ENCODE measurements around the gene STUM. TPM values are rescaled to one million over a fixed set of nuclear protein-coding genes. Genes with fewer than 3 reads are reported as not detected.
"Not testable (repeated sequence)": the region's sequence is repeated elsewhere in the genome, so short reads cannot be mapped to it uniquely, and the experiment has no call there.

The STUM gene
- total and polyA plus RNA-seq, 2 donors: 0.80 to 1.0 TPM

DNA sequence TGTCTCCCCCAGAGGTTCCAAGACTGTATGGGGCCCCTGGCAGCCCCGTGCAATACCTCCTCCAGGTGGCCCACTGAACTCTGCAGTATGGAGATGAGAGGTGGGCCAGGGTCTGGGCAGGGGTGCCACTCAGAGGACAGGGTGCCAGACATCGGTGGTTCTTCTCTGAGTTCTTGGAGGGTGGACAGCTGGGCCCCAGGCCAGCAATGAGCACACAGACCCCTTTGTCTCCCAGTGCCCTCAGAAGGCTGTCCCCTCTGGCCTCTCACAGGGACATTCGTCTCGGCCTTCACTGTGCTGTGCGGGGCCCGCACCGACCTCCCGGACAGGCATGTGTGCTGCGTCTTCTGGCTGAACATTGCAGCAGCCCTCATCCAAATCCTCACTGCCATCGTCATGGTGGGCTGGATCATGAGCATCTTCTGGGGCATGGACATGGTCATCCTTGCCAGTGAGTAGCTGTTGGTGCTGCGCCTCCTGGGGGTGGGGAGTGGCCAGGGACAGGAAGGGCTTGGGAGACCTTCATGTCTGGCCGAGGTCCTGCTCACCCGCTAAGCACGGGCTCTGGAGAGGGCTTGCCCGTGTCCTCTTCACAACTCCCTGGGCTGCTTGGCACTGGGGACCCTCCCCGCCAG is 48.1 kb downstream of the STUM start:
- 95% methylated on average over 16 of the region's 16 CpGs for WGBS
- H3K27ac ChIP-seq (ENCODE audit: low read depth in 1 of 2, low read length in 1 of 2): no peak overlapping the region

DNA sequence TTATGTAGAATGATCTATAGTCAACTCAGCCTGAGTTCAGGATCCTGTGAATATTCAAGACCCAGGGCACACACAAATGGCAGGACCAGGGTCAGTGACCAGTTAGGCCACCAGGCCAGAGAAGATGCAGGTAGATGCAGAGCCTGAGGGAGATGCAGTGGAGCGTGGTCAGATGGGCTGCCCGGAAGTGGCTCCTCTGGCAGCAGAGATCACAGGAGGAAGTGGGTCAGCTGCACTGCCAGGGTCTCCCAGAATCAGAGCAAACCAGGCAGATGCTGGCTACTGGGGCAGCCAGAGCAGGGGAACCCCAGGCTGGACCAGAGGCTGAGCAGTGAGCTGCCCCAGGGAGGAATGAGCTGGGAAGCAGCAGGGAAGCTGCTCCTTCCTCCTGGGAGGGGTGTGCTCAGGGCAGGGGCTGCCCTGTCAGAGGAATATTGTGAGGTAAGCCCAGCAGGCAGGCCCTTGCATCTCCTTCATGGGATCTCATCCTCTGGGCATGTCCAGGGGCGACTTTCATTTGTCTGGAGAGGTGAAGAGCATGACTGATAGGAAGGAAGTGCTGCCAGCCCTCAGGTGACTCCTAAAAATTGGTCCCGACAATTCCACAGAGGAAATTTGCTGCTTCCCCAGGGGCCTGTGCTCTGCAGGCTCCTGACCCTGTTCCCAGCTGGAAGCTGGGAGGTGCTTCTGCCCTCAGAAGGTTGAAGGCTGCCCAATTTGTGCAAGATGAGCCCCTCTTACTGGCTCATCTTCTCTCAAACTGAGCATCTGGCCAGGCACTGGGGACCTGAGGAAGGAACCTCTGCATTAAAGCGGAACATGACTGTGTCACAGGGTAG is 49.3 kb downstream of the STUM start:
- no peak for DNase-seq (ENCODE audit: low read depth in 6 of 9, low spot score in 9 of 9)
- 84% methylated on average over 5 of the region's 5 CpGs for WGBS
- H3K27ac ChIP-seq (ENCODE audit: low read depth in 1 of 2, low read length in 1 of 2): no peak overlapping the region
- no peaks in the 10 kb centered on the region for H3K36me3 ChIP-seq (ENCODE audit: control insufficient read depth in 2 of 2, insufficient read depth in 2 of 2, low read length in 1 of 2)
- peaks cover 0 to 10% of the 10 kb centered on the region in 2 donors for H3K27me3 ChIP-seq (ENCODE audit: control insufficient read depth in 2 of 2, insufficient read depth in 1 of 2, low read length in 1 of 2)
- no peaks in the 10 kb centered on the region for H3K9me3 ChIP-seq (ENCODE audit: control insufficient read depth in 2 of 2, insufficient read depth in 1 of 2, low read length in 1 of 2)
- no peaks in the 10 kb centered on the region for H3K4me1 ChIP-seq (ENCODE audit: control insufficient read depth in 2 of 2, insufficient read depth in 2 of 2, low read length in 2 of 2)
- H3K4me3 ChIP-seq (ENCODE audit: low read length in 2 of 2): no peak overlapping the region

More for the DNA sequence above, 48.1 kb downstream of the STUM start:
- H3K4me1 ChIP-seq (ENCODE audit: control insufficient read depth in 2 of 2, insufficient read depth in 2 of 2, low read length in 2 of 2): no peaks in the 10 kb centered on the region
- H3K9me3 ChIP-seq (ENCODE audit: control insufficient read depth in 2 of 2, insufficient read depth in 1 of 2, low read length in 1 of 2): no peaks in the 10 kb centered on the region
- no peak overlapping the region for H3K4me3 ChIP-seq (ENCODE audit: low read length in 2 of 2)
- H3K36me3 ChIP-seq (ENCODE audit: control insufficient read depth in 2 of 2, insufficient read depth in 2 of 2, low read length in 1 of 2): no peaks in the 10 kb centered on the region
- DNase-seq (ENCODE audit: low read depth in 6 of 9, low spot score in 9 of 9): no peak
- peaks cover 0 to 10% of the 10 kb centered on the region in 2 donors for H3K27me3 ChIP-seq (ENCODE audit: control insufficient read depth in 2 of 2, insufficient read depth in 1 of 2, low read length in 1 of 2)

DNA sequence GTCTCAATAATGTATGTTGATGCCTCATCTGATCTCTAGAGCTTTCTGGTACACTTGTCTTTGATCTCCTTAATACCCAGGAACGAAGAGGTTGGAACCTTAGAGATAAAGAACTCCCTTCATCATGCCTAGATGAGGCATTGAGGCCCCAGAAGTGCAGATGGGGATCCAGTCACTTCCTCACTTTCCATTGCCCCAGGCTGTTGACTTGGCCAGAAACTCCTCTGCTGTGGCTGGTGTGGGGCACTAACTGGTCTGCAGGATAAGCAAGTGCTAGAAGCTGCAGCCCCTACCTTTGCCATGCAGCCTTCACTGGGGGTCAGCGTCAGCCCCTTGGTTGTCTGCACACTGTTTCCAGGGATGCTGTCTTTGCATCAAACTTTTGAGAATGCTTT is 49.9 kb downstream of the STUM start:
- no peak for DNase-seq (ENCODE audit: low read depth in 6 of 9, low spot score in 9 of 9)
- peaks cover 0 to 10% of the 10 kb centered on the region in 2 donors for H3K27me3 ChIP-seq (ENCODE audit: control insufficient read depth in 2 of 2, insufficient read depth in 1 of 2, low read length in 1 of 2)
- H3K4me1 ChIP-seq (ENCODE audit: control insufficient read depth in 2 of 2, insufficient read depth in 2 of 2, low read length in 2 of 2): no peaks in the 10 kb centered on the region
- 93% methylated on average over 2 of the region's 2 CpGs for WGBS
- no peak overlapping the region for H3K4me3 ChIP-seq (ENCODE audit: low read length in 2 of 2)
- H3K9me3 ChIP-seq (ENCODE audit: control insufficient read depth in 2 of 2, insufficient read depth in 1 of 2, low read length in 1 of 2): no peaks in the 10 kb centered on the region
- H3K27ac ChIP-seq (ENCODE audit: low read depth in 1 of 2, low read length in 1 of 2): no peak overlapping the region
- no peaks in the 10 kb centered on the region for H3K36me3 ChIP-seq (ENCODE audit: control insufficient read depth in 2 of 2, insufficient read depth in 2 of 2, low read length in 1 of 2)

DNA sequence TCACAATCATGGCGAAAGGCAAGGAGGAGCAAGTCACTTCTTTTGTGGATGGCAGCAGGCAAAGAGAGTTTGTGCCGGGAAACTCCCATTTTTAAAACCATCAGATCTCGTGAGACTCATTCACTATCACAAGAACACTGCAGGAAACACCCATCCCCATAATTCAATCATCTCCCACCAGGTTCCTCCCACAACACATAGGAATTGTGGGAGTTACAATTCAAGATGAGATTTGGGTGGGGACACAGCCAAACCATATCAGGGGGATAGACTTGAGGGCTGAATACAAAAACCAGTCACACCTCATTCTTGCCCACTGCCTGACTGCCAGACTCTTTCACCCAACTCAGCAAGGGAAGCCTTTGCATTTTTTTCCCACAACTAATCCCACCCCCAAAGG is 50.4 kb downstream of the STUM start:
- not testable (repeated sequence) for DNase-seq (ENCODE audit: low read depth in 6 of 9, low spot score in 9 of 9); H3K9me3 ChIP-seq (ENCODE audit: control insufficient read depth in 2 of 2, insufficient read depth in 1 of 2, low read length in 1 of 2); H3K27ac ChIP-seq (ENCODE audit: low read depth in 1 of 2, low read length in 1 of 2); H3K4me3 ChIP-seq (ENCODE audit: low read length in 2 of 2); H3K4me1 ChIP-seq (ENCODE audit: control insufficient read depth in 2 of 2, insufficient read depth in 2 of 2, low read length in 2 of 2); H3K36me3 ChIP-seq (ENCODE audit: control insufficient read depth in 2 of 2, insufficient read depth in 2 of 2, low read length in 1 of 2)
- 93% methylated on average over 3 of the region's 3 CpGs for WGBS
- peaks cover 0 to 10% of the 10 kb centered on the region in 2 donors for H3K27me3 ChIP-seq (ENCODE audit: control insufficient read depth in 2 of 2, insufficient read depth in 1 of 2, low read length in 1 of 2)

DNA sequence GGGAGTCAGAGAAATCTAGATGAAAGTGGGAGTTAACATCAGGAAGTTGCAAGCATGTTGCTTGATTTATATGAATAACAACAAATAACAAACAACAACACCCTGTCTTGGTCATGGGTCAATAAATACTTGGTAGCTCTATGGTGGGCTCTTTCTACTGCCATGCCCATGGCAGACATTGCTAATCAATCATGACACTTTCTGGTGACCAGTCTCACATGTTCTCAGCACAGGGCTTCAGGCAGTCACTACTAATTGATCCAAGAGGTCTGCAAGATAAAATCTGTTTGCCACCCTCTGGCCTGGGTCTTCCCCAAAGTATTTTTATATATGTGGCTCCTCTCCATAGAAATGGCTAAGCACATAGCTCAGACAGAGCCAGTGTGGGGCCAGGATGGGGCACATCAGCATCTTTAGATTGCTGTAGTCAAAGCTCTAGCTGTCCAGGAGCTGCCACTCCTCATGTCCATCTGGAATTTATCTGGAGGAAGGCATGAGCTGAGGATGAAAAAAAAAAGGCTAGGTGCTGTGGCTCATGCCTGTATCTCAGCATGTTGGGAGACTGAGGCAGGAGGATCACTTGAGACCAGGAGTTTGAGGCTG is 51.2 kb downstream of the STUM start:
- Histone ChIP-seq H3K4me1 (ENCODE audit: control insufficient read depth in 2 of 2, insufficient read depth in 2 of 2, low read length in 2 of 2) (peaks cover 0 to 7% of the 10 kb centered on the region in 2 donors), H3K27ac (ENCODE audit: low read depth in 1 of 2, low read length in 1 of 2) (no peak overlapping the region), H3K27me3 (ENCODE audit: control insufficient read depth in 2 of 2, insufficient read depth in 1 of 2, low read length in 1 of 2) (peaks cover 0 to 10% of the 10 kb centered on the region in 2 donors), H3K4me3 (ENCODE audit: low read length in 2 of 2) (no peak overlapping the region), H3K36me3 (ENCODE audit: control insufficient read depth in 2 of 2, insufficient read depth in 2 of 2, low read length in 1 of 2) (no peaks in the 10 kb centered on the region), H3K9me3 (ENCODE audit: control insufficient read depth in 2 of 2, insufficient read depth in 1 of 2, low read length in 1 of 2) (no peaks in the 10 kb centered on the region)
- no peak for DNase-seq (ENCODE audit: low read depth in 6 of 9, low spot score in 9 of 9)

DNA sequence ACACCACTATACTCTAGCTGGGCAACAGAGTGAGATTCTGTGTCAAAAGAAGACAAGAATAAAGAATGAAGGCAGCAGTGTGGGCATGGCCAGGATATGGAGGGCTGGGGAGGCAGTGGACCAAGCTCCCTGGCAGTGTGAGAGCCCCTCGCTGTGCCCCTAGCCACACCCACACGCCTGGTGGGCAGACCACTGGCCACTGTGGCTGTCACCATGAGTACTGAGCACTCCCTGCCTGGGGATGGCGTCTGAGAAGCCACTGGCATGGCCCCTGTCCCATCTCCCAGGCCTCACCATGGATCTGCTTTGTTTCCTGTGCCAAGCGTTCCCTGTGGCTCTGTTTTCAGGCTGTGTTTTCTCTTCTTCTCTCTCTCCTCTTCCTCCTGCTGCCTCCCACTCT is 51.7 kb downstream of the STUM start:
- 85% methylated on average over 4 of the region's 4 CpGs for WGBS
- DNase-seq (ENCODE audit: low read depth in 6 of 9, low spot score in 9 of 9): no peak
- Histone ChIP-seq H3K4me3 (ENCODE audit: low read length in 2 of 2) (no peak overlapping the region), H3K9me3 (ENCODE audit: control insufficient read depth in 2 of 2, insufficient read depth in 1 of 2, low read length in 1 of 2) (no peaks in the 10 kb centered on the region), H3K27ac (ENCODE audit: low read depth in 1 of 2, low read length in 1 of 2) (no peak overlapping the region), H3K36me3 (ENCODE audit: control insufficient read depth in 2 of 2, insufficient read depth in 2 of 2, low read length in 1 of 2) (no peaks in the 10 kb centered on the region), H3K4me1 (ENCODE audit: control insufficient read depth in 2 of 2, insufficient read depth in 2 of 2, low read length in 2 of 2) (peaks cover 0 to 7% of the 10 kb centered on the region in 2 donors), H3K27me3 (ENCODE audit: control insufficient read depth in 2 of 2, insufficient read depth in 1 of 2, low read length in 1 of 2) (peaks cover 1 to 10% of the 10 kb centered on the region in 2 donors)

DNA sequence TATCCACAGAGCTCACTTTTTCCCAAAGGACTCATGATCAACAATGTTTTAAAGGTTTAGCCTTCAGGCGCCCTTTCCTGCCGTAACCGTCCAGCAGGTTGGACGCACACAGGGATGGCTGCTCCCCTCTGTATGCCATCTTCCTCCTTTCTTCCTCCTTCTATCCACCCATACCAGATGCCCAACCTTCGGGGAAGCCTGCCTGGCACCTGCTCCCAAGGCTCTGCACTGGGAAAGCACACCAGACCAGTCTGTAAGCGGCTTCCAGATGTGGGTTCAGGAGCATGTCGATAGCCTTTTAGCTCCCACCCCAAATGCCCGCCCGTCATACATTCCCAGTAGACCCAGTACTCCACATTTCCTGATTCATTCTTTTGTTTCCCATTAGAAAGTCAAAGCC is 52.9 kb downstream of the STUM start:
- H3K36me3 ChIP-seq (ENCODE audit: control insufficient read depth in 2 of 2, insufficient read depth in 2 of 2, low read length in 1 of 2): no peaks in the 10 kb centered on the region
- H3K4me3 ChIP-seq (ENCODE audit: low read length in 2 of 2): no peak overlapping the region
- H3K27me3 ChIP-seq (ENCODE audit: control insufficient read depth in 2 of 2, insufficient read depth in 1 of 2, low read length in 1 of 2): peaks cover 3 to 10% of the 10 kb centered on the region in 2 donors
- no peaks in the 10 kb centered on the region for H3K9me3 ChIP-seq (ENCODE audit: control insufficient read depth in 2 of 2, insufficient read depth in 1 of 2, low read length in 1 of 2)
- 98% methylated on average over 9 of the region's 9 CpGs for whole genome bisulfite sequencing
- H3K4me1 ChIP-seq (ENCODE audit: control insufficient read depth in 2 of 2, insufficient read depth in 2 of 2, low read length in 2 of 2): peaks cover 0 to 7% of the 10 kb centered on the region in 2 donors
- no peak overlapping the region for H3K27ac ChIP-seq (ENCODE audit: low read depth in 1 of 2, low read length in 1 of 2)
- DNase-seq (ENCODE audit: low read depth in 6 of 9, low spot score in 9 of 9): no peak

DNA sequence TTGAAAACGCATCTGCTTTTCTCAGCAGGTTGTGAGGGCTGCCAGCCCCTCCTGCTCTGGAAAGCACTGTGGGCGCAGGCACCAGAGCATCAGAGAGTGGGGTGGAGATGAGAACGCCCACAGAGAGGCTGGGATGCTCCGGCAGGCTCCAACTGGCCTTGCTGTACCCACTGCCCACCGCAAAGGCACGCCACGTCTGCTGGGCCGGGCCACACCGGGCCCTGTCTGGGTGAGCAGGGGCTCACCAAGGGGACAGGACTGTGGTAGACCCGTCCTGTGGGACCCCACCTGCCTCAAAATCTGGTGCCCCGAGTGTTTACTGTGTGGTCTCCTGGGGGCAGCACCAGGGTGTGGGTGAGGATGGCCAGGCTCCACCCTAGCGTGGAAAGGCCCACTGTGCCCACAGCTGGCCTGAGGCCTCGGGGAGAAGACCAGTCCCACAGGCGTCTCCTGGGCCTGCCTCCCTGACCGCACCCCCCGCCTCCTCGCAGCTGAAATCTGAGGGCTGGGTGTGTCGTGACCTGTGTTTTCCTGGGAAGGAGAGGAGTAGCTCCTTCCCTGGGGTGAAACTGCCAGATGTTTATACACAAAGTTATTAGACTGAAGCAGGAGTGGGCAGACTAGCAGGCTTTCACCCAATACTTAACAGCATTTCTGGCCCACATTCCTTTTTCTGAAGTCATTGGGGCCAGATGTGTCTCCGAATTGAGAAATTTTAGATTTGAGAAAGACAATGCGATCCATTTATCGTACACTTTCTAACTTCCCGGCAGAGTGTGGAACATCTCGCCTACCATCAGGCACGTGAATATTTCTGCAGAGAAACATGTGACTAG is 53.8 kb downstream of the STUM start:
- Histone ChIP-seq H3K4me1 (ENCODE audit: control insufficient read depth in 2 of 2, insufficient read depth in 2 of 2, low read length in 2 of 2) (peaks cover 0 to 7% of the 10 kb centered on the region in 2 donors), H3K36me3 (ENCODE audit: control insufficient read depth in 2 of 2, insufficient read depth in 2 of 2, low read length in 1 of 2) (no peaks in the 10 kb centered on the region), H3K27ac (ENCODE audit: low read depth in 1 of 2, low read length in 1 of 2) (peak overlapping the region in 1 of 2 donors; percentile 18), H3K27me3 (ENCODE audit: control insufficient read depth in 2 of 2, insufficient read depth in 1 of 2, low read length in 1 of 2) (peaks cover 3 to 8% of the 10 kb centered on the region in 2 donors), H3K9me3 (ENCODE audit: control insufficient read depth in 2 of 2, insufficient read depth in 1 of 2, low read length in 1 of 2) (no peaks in the 10 kb centered on the region), H3K4me3 (ENCODE audit: low read length in 2 of 2) (no peak overlapping the region)
- no peak for DNase-seq (ENCODE audit: low read depth in 6 of 9, low spot score in 9 of 9)
- WGBS: 89% methylated on average over 24 of the region's 24 CpGs
